BJ (cell line): ENCODE data around the gene USH1G. TPM values are rescaled to one million over a fixed set of nuclear protein-coding genes. Genes with fewer than 3 reads are reported as not detected.
"Not testable (repeated sequence)": the region's sequence is repeated elsewhere in the genome, so short reads cannot be mapped to it uniquely, and the experiment has no call there.

Source experiments
- CTCF ChIA-PET: fragments of 350-600 bp; formaldehyde crosslinking; extraction: SDS; loops from one replicate; lab custom pipeline; 2021; ENCODE audit warnings: antibody characterized with exemption, inconsistent platforms; lab: Yijun Ruan, JAX
- POLR2A ChIA-PET: fragments of 300-600 bp; sonication (Branson Sonifier 250); formaldehyde crosslinking; extraction: SDS; loops from one replicate; lab custom pipeline; 2021; ENCODE audit warnings: antibody characterized with exemption; lab: Charles Lee
- DNase-seq: peaks from one replicate; pipeline ENCODE4 v3.0.0-alpha.2; 2011; ENCODE audit warnings: low read depth
- H3K27me3 ChIP-seq: 2 replicates; pipeline ENCODE4 v1.6.0; 2011; ENCODE audit warnings: low read length; ENCODE audit not compliant: control insufficient read depth, insufficient read depth
- H3K36me3 ChIP-seq: 2 replicates; pipeline ENCODE4 v1.5.1; 2011; ENCODE audit warnings: low read length; ENCODE audit not compliant: control insufficient read depth, insufficient read depth
- H3K4me3 ChIP-seq: 2 replicates; pipeline ENCODE4 v1.5.1; 2011; ENCODE audit warnings: low read depth, mild to moderate bottlenecking, control low read depth, low read length
- polyA plus RNA-seq: library from polyadenylated mRNA; depleted of rRNA; stranded (reverse); fragments of >200 nt; gene quantifications from 2 replicates; pipeline ENCODE4 v1.2.3, GENCODE V29; 2011
- TF ChIP-seq, protein P1 (sequence below): IDR thresholded peaks from 2 replicates; pipeline ENCODE4 v1.5.1; 2011; ENCODE audit warnings: low read depth, mild to moderate bottlenecking, control low read depth, inconsistent platforms, low read length, moderate library complexity; ENCODE audit not compliant: insufficient read depth

The USH1G gene
- polyA plus RNA-seq, 1 experiment = not detected

DNA sequence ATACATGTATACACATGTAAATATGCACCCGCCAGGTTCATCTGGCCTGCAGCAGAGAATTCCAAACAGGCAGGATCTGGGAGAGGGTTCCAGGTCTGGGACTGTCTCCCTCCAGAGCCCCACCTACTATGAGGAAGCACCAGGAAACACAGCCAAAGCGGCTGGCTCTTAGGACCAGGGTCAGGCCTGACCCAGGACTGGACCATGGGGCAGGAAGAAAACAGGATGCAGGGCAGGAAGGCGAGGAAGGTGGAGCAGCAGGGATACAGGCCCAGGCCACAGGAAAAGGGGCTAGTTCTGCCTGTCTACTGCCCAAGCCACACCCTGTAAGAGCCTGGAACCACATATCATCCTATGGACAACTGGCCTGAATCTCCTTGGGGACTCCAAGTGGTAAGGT lies 47.3 kb upstream of the USH1G start:
- TF ChIP-seq, protein P1, sequence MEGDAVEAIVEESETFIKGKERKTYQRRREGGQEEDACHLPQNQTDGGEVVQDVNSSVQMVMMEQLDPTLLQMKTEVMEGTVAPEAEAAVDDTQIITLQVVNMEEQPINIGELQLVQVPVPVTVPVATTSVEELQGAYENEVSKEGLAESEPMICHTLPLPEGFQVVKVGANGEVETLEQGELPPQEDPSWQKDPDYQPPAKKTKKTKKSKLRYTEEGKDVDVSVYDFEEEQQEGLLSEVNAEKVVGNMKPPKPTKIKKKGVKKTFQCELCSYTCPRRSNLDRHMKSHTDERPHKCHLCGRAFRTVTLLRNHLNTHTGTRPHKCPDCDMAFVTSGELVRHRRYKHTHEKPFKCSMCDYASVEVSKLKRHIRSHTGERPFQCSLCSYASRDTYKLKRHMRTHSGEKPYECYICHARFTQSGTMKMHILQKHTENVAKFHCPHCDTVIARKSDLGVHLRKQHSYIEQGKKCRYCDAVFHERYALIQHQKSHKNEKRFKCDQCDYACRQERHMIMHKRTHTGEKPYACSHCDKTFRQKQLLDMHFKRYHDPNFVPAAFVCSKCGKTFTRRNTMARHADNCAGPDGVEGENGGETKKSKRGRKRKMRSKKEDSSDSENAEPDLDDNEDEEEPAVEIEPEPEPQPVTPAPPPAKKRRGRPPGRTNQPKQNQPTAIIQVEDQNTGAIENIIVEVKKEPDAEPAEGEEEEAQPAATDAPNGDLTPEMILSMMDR = no peak
- CTCF ChIA-PET = interaction anchor here (2.9 to 3.7 kb wide), 2 partner anchors 9 to 12 kb away, joined by 16 to 26 read pairs; no protein-coding TSS in a partner anchor
- peaks cover 9% of the 10 kb centered on the region for H3K27me3 ChIP-seq

GRCh38 chr17:74969501-74969900 lies 46.4 kb upstream of the USH1G start:
- DNase-seq, H3K36me3 ChIP-seq, H3K4me3 ChIP-seq, H3K27me3 ChIP-seq, POLR2A ChIA-PET: not testable (repeated sequence)
- CTCF ChIA-PET = interaction anchor here (0.7 to 3.7 kb wide), 4 partner anchors 8 to 601 kb away, joined by 3 to 26 read pairs (median 9); no protein-coding TSS in a partner anchor

More for the DNA sequence above, 47.3 kb upstream of the USH1G start:
- no peaks in the 10 kb centered on the region for H3K36me3 ChIP-seq
- POLR2A ChIA-PET = no interaction called here
- DNase-seq = no peak
- no peak overlapping the region for H3K4me3 ChIP-seq

GRCh38 chr17:74968361-74968780 lies 45.3 kb upstream of the USH1G start:
- POLR2A ChIA-PET = interaction anchor here (0.6 kb wide), 1 partner anchor 103 kb away, joined by 9 read pairs; no protein-coding TSS in a partner anchor
- CTCF ChIA-PET = interaction anchor here (1.0 to 3.6 kb wide), 2 partner anchors 10 to 20 kb away, joined by 3 to 15 read pairs; no protein-coding TSS in a partner anchor
- DNase-seq = no peak
- Histone ChIP-seq H3K36me3 (no peaks in the 10 kb centered on the region), H3K27me3 (peaks cover 9% of the 10 kb centered on the region), H3K4me3 (no peak overlapping the region)
- TF ChIP-seq, protein P1 = no peak

- Histone ChIP-seq H3K27me3 (no peaks in the 10 kb centered on the region), H3K4me3 (no peak overlapping the region), H3K36me3 (no peaks in the 10 kb centered on the region)
- DNase-seq = no peak
- CTCF ChIA-PET = interaction anchor here (5.2 kb wide), 1 partner anchor 46 kb away, joined by 52 read pairs; the partner anchor contains the start of gene MRPL58
- POLR2A ChIA-PET = no interaction called here
- TF ChIP-seq, protein P1 = no peak
Observed at GRCh38 chr17:74964988-74965622, 42.0 kb upstream of the USH1G start.

- Histone ChIP-seq H3K27me3 (no peaks in the 10 kb centered on the region), H3K4me3 (no peak overlapping the region), H3K36me3 (no peaks in the 10 kb centered on the region)
- TF ChIP-seq, protein P1 = no peak
- CTCF ChIA-PET = interaction anchor here (0.7 to 5.2 kb wide), 6 partner anchors 9 to 238 kb away, joined by 3 to 52 read pairs (median 4); partner anchors contain the start of gene MRPL58
- DNase-seq = no peak
- POLR2A ChIA-PET = no interaction called here
Observed at GRCh38 chr17:74964246-74964761, 41.2 kb upstream of the USH1G start.
